ENCODE results near the gene TMUB1. TPM values are rescaled to one million over a fixed set of nuclear protein-coding genes. Genes with fewer than 3 reads are reported as not detected.

The TMUB1 gene
- total RNA-seq, 4 donors from 2014 or later: 38.4 to 57.2 (median 44.7) TPM

DNA sequence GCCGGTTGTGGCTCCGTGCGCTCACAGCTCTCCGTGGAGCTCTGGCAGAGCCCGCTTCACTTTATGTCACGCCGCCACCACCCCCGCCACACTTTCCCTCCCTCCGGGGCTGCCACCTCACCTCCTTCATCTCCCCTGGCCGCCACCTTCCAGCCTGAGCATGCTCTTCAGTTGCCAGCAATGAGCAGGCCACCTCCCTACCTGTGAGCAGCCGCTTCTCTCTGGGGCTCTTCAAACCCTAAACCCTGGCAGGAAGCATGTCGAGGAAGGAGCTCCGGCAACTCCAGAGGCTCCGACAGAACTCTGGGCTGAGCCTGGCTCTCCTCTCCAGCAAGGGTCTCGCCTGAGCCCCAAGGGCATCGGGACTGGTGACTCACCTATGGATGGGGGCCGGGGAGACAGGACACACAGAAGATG, 47.5 kb upstream of the TMUB1 start:
- TF ChIP-seq EP300 (IDR thresholded peaks at IDR 0.05) (no peak), POLR2A (IDR thresholded peaks at IDR 0.05) (no peak), POLR2AphosphoS5 (IDR thresholded peaks at IDR 0.05) (no peak)
- TF ChIP-seq, protein P1, sequence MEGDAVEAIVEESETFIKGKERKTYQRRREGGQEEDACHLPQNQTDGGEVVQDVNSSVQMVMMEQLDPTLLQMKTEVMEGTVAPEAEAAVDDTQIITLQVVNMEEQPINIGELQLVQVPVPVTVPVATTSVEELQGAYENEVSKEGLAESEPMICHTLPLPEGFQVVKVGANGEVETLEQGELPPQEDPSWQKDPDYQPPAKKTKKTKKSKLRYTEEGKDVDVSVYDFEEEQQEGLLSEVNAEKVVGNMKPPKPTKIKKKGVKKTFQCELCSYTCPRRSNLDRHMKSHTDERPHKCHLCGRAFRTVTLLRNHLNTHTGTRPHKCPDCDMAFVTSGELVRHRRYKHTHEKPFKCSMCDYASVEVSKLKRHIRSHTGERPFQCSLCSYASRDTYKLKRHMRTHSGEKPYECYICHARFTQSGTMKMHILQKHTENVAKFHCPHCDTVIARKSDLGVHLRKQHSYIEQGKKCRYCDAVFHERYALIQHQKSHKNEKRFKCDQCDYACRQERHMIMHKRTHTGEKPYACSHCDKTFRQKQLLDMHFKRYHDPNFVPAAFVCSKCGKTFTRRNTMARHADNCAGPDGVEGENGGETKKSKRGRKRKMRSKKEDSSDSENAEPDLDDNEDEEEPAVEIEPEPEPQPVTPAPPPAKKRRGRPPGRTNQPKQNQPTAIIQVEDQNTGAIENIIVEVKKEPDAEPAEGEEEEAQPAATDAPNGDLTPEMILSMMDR (IDR thresholded peaks at IDR 0.05): no peak
- H3K4me1 ChIP-seq: peaks cover 0 to 17% (median 0%) of the 10 kb centered on the region in 3 donors
- H3K36me3 ChIP-seq: peaks cover 0 to 93% of the 10 kb centered on the region in 2 donors
- no peak overlapping the region for H3K27ac ChIP-seq
- no CpG with 5 or more reads among the region's 17 CpGs for WGBS, 2 donors (ENCODE audit: low coverage in 1 of 2)
- H3K9me3 ChIP-seq: no peaks in the 10 kb centered on the region
- H3K4me3 ChIP-seq: no peak overlapping the region
- no peak for ATAC-seq
- H3K27me3 ChIP-seq: no peaks in the 10 kb centered on the region

DNA sequence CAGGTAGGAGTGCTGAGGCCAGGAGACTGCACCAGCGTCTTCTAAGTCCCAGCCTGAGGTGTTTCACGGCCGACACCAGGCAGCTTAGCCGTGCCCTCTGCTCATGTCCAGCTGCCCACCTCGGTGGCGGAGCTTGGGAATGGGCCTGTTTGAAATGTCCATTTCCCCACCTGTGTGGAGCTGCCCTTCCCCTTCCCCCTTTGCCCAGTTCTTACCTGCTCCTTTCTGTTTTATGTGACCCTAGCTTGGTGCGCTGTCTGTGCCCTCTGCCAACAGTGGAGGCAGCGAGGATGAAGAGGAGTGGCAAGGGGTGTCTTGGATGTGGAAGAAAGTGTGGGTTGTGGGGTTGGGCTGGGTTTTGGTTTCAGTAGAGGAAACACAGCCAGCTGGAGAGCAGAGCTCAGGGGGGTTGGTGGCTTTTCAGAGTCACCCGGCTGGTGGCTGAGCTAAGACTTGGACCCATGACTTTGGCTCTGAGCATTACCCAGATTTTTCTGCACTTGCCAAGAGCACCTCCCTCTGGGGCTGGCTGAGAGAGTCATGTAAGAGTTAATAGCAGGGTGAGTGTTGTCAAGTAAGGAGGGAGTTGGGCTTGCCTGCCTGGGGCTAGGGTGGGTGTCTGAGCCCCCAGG, 46.8 kb upstream of the TMUB1 start:
- TF ChIP-seq POLR2A (IDR thresholded peaks at IDR 0.05): no peak
- no peak for TF ChIP-seq EP300 (IDR thresholded peaks at IDR 0.05)
- no peak for TF ChIP-seq POLR2AphosphoS5 (IDR thresholded peaks at IDR 0.05)
- TF ChIP-seq, protein P1 (IDR thresholded peaks at IDR 0.05): no peak
- Histone ChIP-seq H3K27ac (no peak overlapping the region), H3K36me3 (peaks cover 0 to 88% of the 10 kb centered on the region in 2 donors), H3K4me3 (no peak overlapping the region), H3K27me3 (no peaks in the 10 kb centered on the region), H3K9me3 (no peaks in the 10 kb centered on the region), H3K4me1 (peaks cover 0 to 24% (median 3%) of the 10 kb centered on the region in 3 donors)
- no peak for ATAC-seq
- WGBS, 2 donors (ENCODE audit: low coverage in 1 of 2): 100% methylated on average over 1 of the region's 9 CpGs; no CpG with 5 or more reads in 1 of the 2 donors

DNA sequence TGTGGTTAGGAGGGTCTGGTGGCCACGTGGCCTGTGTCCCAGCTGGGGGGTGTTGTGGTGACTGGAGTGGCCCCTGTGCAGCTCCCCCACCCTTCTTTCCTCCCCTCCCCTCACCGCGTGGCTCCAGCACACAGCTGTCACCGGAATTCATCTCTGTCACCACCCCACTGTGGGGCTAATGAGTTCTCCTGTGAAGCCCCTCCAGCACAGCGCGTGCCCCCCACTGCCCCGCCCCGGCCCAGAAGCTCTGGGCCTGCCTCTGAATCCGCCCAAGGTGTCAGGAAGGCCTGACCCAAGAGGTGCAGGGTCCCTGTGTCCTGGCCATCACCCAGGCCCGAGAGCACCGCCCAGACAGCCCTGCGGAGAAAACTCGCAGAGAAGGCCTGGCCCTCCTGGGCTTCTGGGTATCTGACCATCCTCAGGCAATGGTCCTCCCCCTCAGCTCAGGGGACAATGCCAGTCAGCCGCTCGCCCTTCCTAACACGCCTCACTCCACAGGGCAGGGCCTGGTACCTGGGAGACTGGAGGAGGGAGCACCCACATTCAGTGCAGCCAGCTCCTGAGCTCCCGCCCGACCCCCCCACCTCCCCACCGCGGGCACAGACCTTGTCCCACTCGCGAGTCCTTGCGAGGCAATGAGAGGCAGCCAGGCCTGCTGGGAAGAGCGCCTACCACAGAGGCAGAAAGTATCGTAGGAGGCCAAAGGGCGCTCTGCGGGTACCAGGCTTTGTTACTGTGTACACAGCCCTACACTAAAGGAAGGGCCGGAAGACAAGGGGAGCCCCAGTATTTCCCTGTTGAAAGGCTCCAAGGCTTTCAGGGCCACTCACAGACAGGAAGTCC, 46.0 kb upstream of the TMUB1 start:
- H3K36me3 ChIP-seq: peaks cover 0 to 88% of the 10 kb centered on the region in 2 donors
- no peak for ATAC-seq
- no peak overlapping the region for H3K4me3 ChIP-seq
- H3K9me3 ChIP-seq: no peaks in the 10 kb centered on the region
- peaks cover 0 to 29% (median 5%) of the 10 kb centered on the region in 3 donors for H3K4me1 ChIP-seq
- TF ChIP-seq POLR2AphosphoS5 (IDR thresholded peaks at IDR 0.05) (no peak), EP300 (IDR thresholded peaks at IDR 0.05) (no peak), POLR2A (IDR thresholded peaks at IDR 0.05) (no peak)
- TF ChIP-seq, protein P1 (IDR thresholded peaks at IDR 0.05): no peak
- no peak overlapping the region for H3K27ac ChIP-seq
- WGBS, 2 donors (ENCODE audit: low coverage in 1 of 2): 61 to 95% methylated on average over 4 to 6 of the region's 28 CpGs
- H3K27me3 ChIP-seq: no peaks in the 10 kb centered on the region

DNA sequence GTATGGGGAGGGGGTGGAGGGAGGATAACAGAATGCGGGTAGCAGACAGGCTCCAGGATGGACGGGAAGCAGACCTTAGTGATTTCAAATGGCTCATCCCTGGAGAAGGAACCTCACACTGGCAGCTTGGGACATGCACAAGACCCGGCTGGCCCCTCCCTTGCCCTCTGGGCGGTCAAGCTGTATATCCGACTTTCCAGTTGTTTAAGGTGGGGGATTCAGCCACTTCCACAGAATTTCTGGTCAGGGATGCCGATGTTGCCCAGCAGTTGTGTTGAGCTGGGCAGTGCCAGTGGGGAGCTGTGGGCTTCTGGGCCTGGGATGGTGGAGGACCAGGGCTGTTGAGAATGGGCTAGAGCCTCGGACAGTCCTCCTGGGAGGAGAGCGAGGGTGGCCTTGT, 45.4 kb upstream of the TMUB1 start:
- 90 to 94% methylated on average over 2 of the region's 8 CpGs for WGBS, 2 donors (ENCODE audit: low coverage in 1 of 2)
- no peaks in the 10 kb centered on the region for H3K9me3 ChIP-seq
- no peak overlapping the region for H3K27ac ChIP-seq
- TF ChIP-seq, protein P1 (IDR thresholded peaks at IDR 0.05): no peak
- TF ChIP-seq POLR2A (IDR thresholded peaks at IDR 0.05): no peak
- no peak for TF ChIP-seq EP300 (IDR thresholded peaks at IDR 0.05)
- TF ChIP-seq POLR2AphosphoS5 (IDR thresholded peaks at IDR 0.05): no peak
- H3K4me3 ChIP-seq: no peak overlapping the region
- no peaks in the 10 kb centered on the region for H3K27me3 ChIP-seq
- peaks cover 0 to 86% of the 10 kb centered on the region in 2 donors for H3K36me3 ChIP-seq
- ATAC-seq: no peak
- peaks cover 0 to 35% (median 5%) of the 10 kb centered on the region in 3 donors for H3K4me1 ChIP-seq

Data from gastroesophageal sphincter (tissue), 4 donors.